ENCODE results near the gene TIAM1. TPM values are rescaled to one million over a fixed set of nuclear protein-coding genes. Genes with fewer than 3 reads are reported as not detected.

TIAM1 gene
- total and polyA plus RNA-seq, 4 experiments from 2014 or later, result 22.5 to 104 (median 67.4) TPM

DNA sequence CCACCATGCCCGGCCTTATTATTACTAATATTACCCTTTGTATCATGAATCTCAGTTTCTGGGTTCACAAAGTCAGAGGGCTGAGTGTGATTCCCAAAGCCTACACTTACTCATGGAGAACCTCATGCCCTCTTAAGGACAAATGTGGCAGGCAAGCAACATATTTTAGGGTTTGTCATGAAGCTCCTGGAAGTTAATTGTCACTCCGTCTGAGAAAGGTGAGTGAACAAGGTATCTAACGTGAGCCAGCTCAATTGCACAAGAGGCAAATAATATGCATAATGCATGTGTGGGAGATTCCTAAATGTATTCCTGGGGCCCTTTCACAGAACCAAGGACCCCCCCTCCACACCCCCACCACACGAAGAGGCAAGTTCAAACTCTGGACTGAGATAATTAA, 10.1 kb upstream of the TIAM1 start:
- H3K36me3 Mint-ChIP-seq, result no peaks in the 10 kb centered on the region
- H3K9me3 Mint-ChIP-seq, result peaks cover 0 to 4% (median 0%) of the 10 kb centered on the region in 8 donors
- intact Hi-C loops (cut with micrococcal nuclease), result loop anchor here (2.0 to 5.0 kb wide), 4 partner anchors 27 to 205 kb away; no protein-coding TSS in a partner anchor
- no peaks in the 10 kb centered on the region for H3K27me3 Mint-ChIP-seq
- H3K4me1 Mint-ChIP-seq, result peaks cover 29 to 57% (median 36%) of the 10 kb centered on the region in 4 donors
- H3K27ac ChIP-seq (ENCODE audit: low read depth, low read length), result peak overlapping the region; percentile 33
- no peak for DNase-seq
- H3K4me1 ChIP-seq (ENCODE audit: insufficient read depth, low read length), result peaks cover 49% of the 10 kb centered on the region
- peak overlapping the region; percentile 29 to 93 (median 90) for H3K27ac Mint-ChIP-seq
- H3K27me3 ChIP-seq (ENCODE audit: insufficient read depth, low read length), result no peaks in the 10 kb centered on the region
- POLR2A ChIA-PET (ENCODE audit: partially characterized antibody), result interaction anchor here (1.0 to 1.6 kb wide), 3 partner anchors 11 to 93 kb away, joined by 5 to 9 read pairs (median 6); partner anchors contain the start of gene TIAM1
- peak overlapping the region in 1 of 2 donors; percentile 31 for H3K4me3 ChIP-seq (ENCODE audit: low read length in 2 of 2)
- H3K4me3 Mint-ChIP-seq, result peak overlapping the region in 7 of 8 donors; percentile 36 to 75 (median 64)
- no peaks in the 10 kb centered on the region for H3K9me3 ChIP-seq (ENCODE audit: control insufficient read depth in 1 of 2, low read length in 2 of 2)
- CTCF ChIA-PET (ENCODE audit: partially characterized antibody), result no interaction called here
- H3K36me3 ChIP-seq (ENCODE audit: insufficient read depth, low read length), result no peaks in the 10 kb centered on the region

GRCh38 chr21:31352836-31353235, 8.8 kb upstream of the TIAM1 start:
- CTCF ChIA-PET (ENCODE audit: partially characterized antibody), result no interaction called here
- Mint-ChIP-seq H3K27ac (peak overlapping the region; percentile 80 to 93 (median 84)), H3K4me3 (peak overlapping the region; percentile 4 to 81 (median 50)), H3K27me3 (no peaks in the 10 kb centered on the region), H3K9me3 (peaks cover 0 to 4% (median 0%) of the 10 kb centered on the region in 8 donors), H3K36me3 (no peaks in the 10 kb centered on the region), H3K4me1 (peaks cover 29 to 57% (median 36%) of the 10 kb centered on the region in 4 donors)
- Histone ChIP-seq H3K27ac (ENCODE audit: low read depth, low read length) (peak overlapping the region; percentile 30), H3K27me3 (ENCODE audit: insufficient read depth, low read length) (no peaks in the 10 kb centered on the region), H3K36me3 (ENCODE audit: insufficient read depth, low read length) (no peaks in the 10 kb centered on the region), H3K4me3 (ENCODE audit: low read length in 2 of 2) (no peak overlapping the region), H3K4me1 (ENCODE audit: insufficient read depth, low read length) (peaks cover 49% of the 10 kb centered on the region), H3K9me3 (ENCODE audit: control insufficient read depth in 1 of 2, low read length in 2 of 2) (no peaks in the 10 kb centered on the region)
- intact Hi-C loops (cut with micrococcal nuclease), result loop anchor here (5.0 kb wide), 1 partner anchor 156 kb away; no protein-coding TSS in a partner anchor
- peak in 4 of 5 donors; percentile 30 to 51 (median 40) for DNase-seq
- POLR2A ChIA-PET (ENCODE audit: partially characterized antibody), result no interaction called here

- Mint-ChIP-seq H3K27me3 (no peaks in the 10 kb centered on the region), H3K36me3 (no peaks in the 10 kb centered on the region), H3K9me3 (peaks cover 0 to 4% (median 0%) of the 10 kb centered on the region in 8 donors), H3K4me1 (peaks cover 31 to 61% (median 36%) of the 10 kb centered on the region in 4 donors), H3K27ac (peak overlapping the region in 5 of 7 donors; percentile 14 to 67 (median 56)), H3K4me3 (peak overlapping the region in 3 of 8 donors; percentile 2 to 27 (median 10))
- Histone ChIP-seq H3K4me3 (ENCODE audit: low read length in 2 of 2) (no peak overlapping the region), H3K27me3 (ENCODE audit: insufficient read depth, low read length) (no peaks in the 10 kb centered on the region), H3K36me3 (ENCODE audit: insufficient read depth, low read length) (no peaks in the 10 kb centered on the region), H3K4me1 (ENCODE audit: insufficient read depth, low read length) (peaks cover 51% of the 10 kb centered on the region), H3K27ac (ENCODE audit: low read depth, low read length) (no peak overlapping the region), H3K9me3 (ENCODE audit: control insufficient read depth in 1 of 2, low read length in 2 of 2) (no peaks in the 10 kb centered on the region)
- no peak for DNase-seq
- ChIA-PET CTCF (ENCODE audit: partially characterized antibody) (no interaction called here), POLR2A (ENCODE audit: partially characterized antibody) (interaction anchor here (1.4 kb wide), 1 partner anchor 9 kb away, joined by 5 read pairs; no protein-coding TSS in a partner anchor)
- intact Hi-C loops (cut with micrococcal nuclease), result loop anchor here (5.0 kb wide), 1 partner anchor 155 kb away; no protein-coding TSS in a partner anchor
These were observed 7.9 kb upstream of the TIAM1 start for GRCh38 chr21:31351960-31352359.

- Mint-ChIP-seq H3K36me3 (no peaks in the 10 kb centered on the region), H3K27ac (peak overlapping the region in 4 of 7 donors; percentile 10 to 66 (median 37)), H3K27me3 (no peaks in the 10 kb centered on the region), H3K4me3 (peak overlapping the region in 1 of 8 donors; percentile 3), H3K9me3 (peaks cover 0 to 4% (median 0%) of the 10 kb centered on the region in 8 donors), H3K4me1 (peaks cover 33 to 61% (median 38%) of the 10 kb centered on the region in 4 donors)
- Histone ChIP-seq H3K27ac (ENCODE audit: low read depth, low read length) (no peak overlapping the region), H3K27me3 (ENCODE audit: insufficient read depth, low read length) (no peaks in the 10 kb centered on the region), H3K4me1 (ENCODE audit: insufficient read depth, low read length) (peaks cover 49% of the 10 kb centered on the region), H3K36me3 (ENCODE audit: insufficient read depth, low read length) (no peaks in the 10 kb centered on the region), H3K4me3 (ENCODE audit: low read length in 2 of 2) (no peak overlapping the region), H3K9me3 (ENCODE audit: control insufficient read depth in 1 of 2, low read length in 2 of 2) (no peaks in the 10 kb centered on the region)
- no peak for DNase-seq
- intact Hi-C loops (cut with micrococcal nuclease), result loop anchor here (5.0 kb wide), 1 partner anchor 154 kb away; no protein-coding TSS in a partner anchor
- ChIA-PET POLR2A (ENCODE audit: partially characterized antibody) (interaction anchor here (1.4 kb wide), 1 partner anchor 9 kb away, joined by 5 read pairs; no protein-coding TSS in a partner anchor), CTCF (ENCODE audit: partially characterized antibody) (no interaction called here)
These were observed 7.4 kb upstream of the TIAM1 start for GRCh38 chr21:31351438-31351837.

- intact Hi-C loops (cut with micrococcal nuclease), result no loop called here
- CTCF ChIA-PET (ENCODE audit: partially characterized antibody), result interaction anchor here (1.0 to 1.1 kb wide), 2 partner anchors 15 to 232 kb away, joined by 3 to 4 read pairs; no protein-coding TSS in a partner anchor
- H3K4me3 ChIP-seq (ENCODE audit: low read length in 2 of 2), result no peak overlapping the region
- H3K9me3 ChIP-seq (ENCODE audit: control insufficient read depth in 1 of 2, low read length in 2 of 2), result no peaks in the 10 kb centered on the region
- H3K9me3 Mint-ChIP-seq, result peaks cover 0 to 4% (median 0%) of the 10 kb centered on the region in 8 donors
- no peak overlapping the region for H3K4me3 Mint-ChIP-seq
- H3K27ac ChIP-seq (ENCODE audit: low read depth, low read length), result no peak overlapping the region
- H3K36me3 ChIP-seq (ENCODE audit: insufficient read depth, low read length), result no peaks in the 10 kb centered on the region
- POLR2A ChIA-PET (ENCODE audit: partially characterized antibody), result no interaction called here
- DNase-seq, result no peak
- H3K4me1 ChIP-seq (ENCODE audit: insufficient read depth, low read length), result peaks cover 33% of the 10 kb centered on the region
- no peaks in the 10 kb centered on the region for H3K27me3 ChIP-seq (ENCODE audit: insufficient read depth, low read length)
- H3K4me1 Mint-ChIP-seq, result peaks cover 25 to 49% (median 30%) of the 10 kb centered on the region in 4 donors
- peak overlapping the region in 3 of 7 donors; percentile 3 to 62 (median 19) for H3K27ac Mint-ChIP-seq
- peaks cover 1 to 2% of the 10 kb centered on the region in 2 donors for H3K27me3 Mint-ChIP-seq
- H3K36me3 Mint-ChIP-seq, result no peaks in the 10 kb centered on the region
These were observed 5.1 kb upstream of the TIAM1 start for GRCh38 chr21:31349208-31349607.

GRCh38 chr21:31348188-31348587, 4.1 kb upstream of the TIAM1 start:
- peaks cover 31% of the 10 kb centered on the region for H3K4me1 ChIP-seq (ENCODE audit: insufficient read depth, low read length)
- no peaks in the 10 kb centered on the region for H3K9me3 ChIP-seq (ENCODE audit: control insufficient read depth in 1 of 2, low read length in 2 of 2)
- ChIA-PET CTCF (ENCODE audit: partially characterized antibody) (no interaction called here), POLR2A (ENCODE audit: partially characterized antibody) (no interaction called here)
- Mint-ChIP-seq H3K27ac (peak overlapping the region in 1 of 7 donors; percentile 41), H3K4me3 (no peak overlapping the region), H3K4me1 (peaks cover 25 to 52% (median 32%) of the 10 kb centered on the region in 4 donors), H3K36me3 (peaks cover 0 to 4% of the 10 kb centered on the region in 2 donors), H3K27me3 (peaks cover 4 to 11% of the 10 kb centered on the region in 2 donors), H3K9me3 (peaks cover 0 to 4% (median 0%) of the 10 kb centered on the region in 8 donors)
- H3K27me3 ChIP-seq (ENCODE audit: insufficient read depth, low read length), result no peaks in the 10 kb centered on the region
- no peak for DNase-seq
- intact Hi-C loops (cut with micrococcal nuclease), result no loop called here
- no peak overlapping the region for H3K4me3 ChIP-seq (ENCODE audit: low read length in 2 of 2)
- H3K36me3 ChIP-seq (ENCODE audit: insufficient read depth, low read length), result no peaks in the 10 kb centered on the region
- H3K27ac ChIP-seq (ENCODE audit: low read depth, low read length), result no peak overlapping the region

GRCh38 chr21:31347435-31348032, 3.5 kb upstream of the TIAM1 start:
- Mint-ChIP-seq H3K27ac (peak overlapping the region in 2 of 7 donors; percentile 19 to 53), H3K36me3 (peaks cover 0 to 4% of the 10 kb centered on the region in 2 donors), H3K27me3 (peaks cover 9 to 11% of the 10 kb centered on the region in 2 donors), H3K9me3 (peaks cover 0 to 4% (median 0%) of the 10 kb centered on the region in 8 donors), H3K4me3 (no peak overlapping the region), H3K4me1 (peaks cover 22 to 52% (median 31%) of the 10 kb centered on the region in 4 donors)
- DNase-seq, result no peak
- intact Hi-C loops (cut with micrococcal nuclease), result no loop called here
- Histone ChIP-seq H3K4me1 (ENCODE audit: insufficient read depth, low read length) (peaks cover 32% of the 10 kb centered on the region), H3K36me3 (ENCODE audit: insufficient read depth, low read length) (no peaks in the 10 kb centered on the region), H3K9me3 (ENCODE audit: control insufficient read depth in 1 of 2, low read length in 2 of 2) (no peaks in the 10 kb centered on the region), H3K4me3 (ENCODE audit: low read length in 2 of 2) (no peak overlapping the region), H3K27me3 (ENCODE audit: insufficient read depth, low read length) (no peaks in the 10 kb centered on the region), H3K27ac (ENCODE audit: low read depth, low read length) (no peak overlapping the region)
- ChIA-PET CTCF (ENCODE audit: partially characterized antibody) (no interaction called here), POLR2A (ENCODE audit: partially characterized antibody) (no interaction called here)

All from CD4-positive, alpha-beta memory T cell (primary cell).